Measurements from ENCODE around the gene ENDOD1.

ENDOD1 gene

GRCh38 chr11:95086836-95087570 is 2.6 kb upstream of the ENDOD1 start:
- DNase-seq (ENCODE audit: insufficient read length, low spot score) = no peak
- FAIRE-seq = no peak

DNA sequence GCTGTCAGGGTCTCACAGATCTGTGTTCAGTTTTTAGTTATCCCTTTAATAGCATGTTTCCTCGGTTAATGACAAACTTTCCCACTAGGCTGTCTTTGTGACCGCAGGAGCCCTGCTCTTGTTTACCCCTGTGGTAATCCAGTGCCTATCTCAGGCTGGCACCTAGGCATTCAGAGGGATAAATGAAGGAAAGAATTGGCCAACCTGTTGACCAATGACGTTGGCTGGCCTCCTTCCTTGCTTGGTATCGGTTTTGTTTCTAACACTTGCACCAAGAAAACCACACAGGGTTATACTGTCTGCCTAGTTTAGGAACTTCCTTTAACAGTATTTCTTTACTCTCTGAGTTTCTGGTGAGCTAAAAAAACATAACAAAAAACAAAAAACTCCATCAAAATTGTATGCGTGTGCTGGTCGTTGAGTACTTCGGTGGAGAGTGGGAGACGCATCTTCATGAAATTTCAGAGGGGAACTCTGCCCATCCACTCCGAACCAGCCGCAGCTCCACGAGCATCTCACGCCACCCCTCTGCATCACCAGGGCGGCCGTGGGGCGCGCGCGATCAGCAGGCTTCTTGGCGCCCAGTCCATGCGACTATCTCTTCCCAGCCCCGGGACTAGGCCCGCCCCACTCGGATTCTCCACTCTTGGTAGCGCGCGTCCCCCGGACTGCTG is 563 bp upstream of the ENDOD1 start:
- peak; percentile 88 for FAIRE-seq
- TF ChIP-seq PAX5 (IDR thresholded peaks at IDR 0.05; ENCODE audit: insufficient read depth, low read length, severe bottlenecking) = no peak
- TF ChIP-seq POLR2AphosphoS5 (IDR thresholded peaks at IDR 0.05; ENCODE audit: low read depth, low read length) = no peak
- no peak for TF ChIP-seq POU2F2 (IDR thresholded peaks at IDR 0.05; ENCODE audit: low read depth, low read length)
- no peak for TF ChIP-seq SPI1 (IDR thresholded peaks at IDR 0.05; ENCODE audit: low read depth, low read length)
- no peak for TF ChIP-seq POLR2A (IDR thresholded peaks at IDR 0.05; ENCODE audit: low read depth, low read length)
- TF ChIP-seq TAF1 (IDR thresholded peaks at IDR 0.05; ENCODE audit: low read depth, low read length) = no peak
- no peak for DNase-seq (ENCODE audit: insufficient read length, low spot score)

More at GRCh38 chr11:95086836-95087570, 2.6 kb upstream of the ENDOD1 start:
- no peak for TF ChIP-seq PAX5 (IDR thresholded peaks at IDR 0.05; ENCODE audit: insufficient read depth, low read length, severe bottlenecking)
- TF ChIP-seq TAF1 (IDR thresholded peaks at IDR 0.05; ENCODE audit: low read depth, low read length) = no peak
- TF ChIP-seq POLR2A (IDR thresholded peaks at IDR 0.05; ENCODE audit: low read depth, low read length) = no peak
- TF ChIP-seq POLR2AphosphoS5 (IDR thresholded peaks at IDR 0.05; ENCODE audit: low read depth, low read length) = no peak
- TF ChIP-seq POU2F2 (IDR thresholded peaks at IDR 0.05; ENCODE audit: low read depth, low read length) = no peak
- TF ChIP-seq SPI1 (IDR thresholded peaks at IDR 0.05; ENCODE audit: low read depth, low read length) = no peak

DNA sequence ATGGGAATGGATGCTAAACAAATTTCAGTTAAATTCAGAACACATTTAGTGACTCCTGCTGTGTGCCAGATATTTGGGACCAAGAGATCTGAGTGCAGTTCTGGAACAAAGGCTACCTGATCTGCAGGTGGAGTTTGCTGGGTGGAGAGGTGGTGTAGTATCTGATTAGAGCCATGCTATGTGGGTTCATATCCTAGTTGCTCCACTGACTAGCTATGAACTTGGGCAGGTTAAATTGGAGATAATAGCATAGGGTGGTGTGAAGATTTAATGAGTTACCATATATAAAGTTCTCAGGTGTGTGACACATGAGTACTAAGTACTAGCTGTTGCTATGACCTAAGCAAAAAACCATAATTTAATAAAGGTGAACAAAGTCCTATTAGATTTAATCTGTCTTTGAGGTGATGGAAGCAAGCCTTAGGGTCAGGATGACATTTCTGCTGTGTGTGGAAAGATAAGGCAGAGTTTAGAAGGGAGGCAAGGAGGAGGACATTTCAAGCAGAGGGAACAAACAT is 2.1 kb downstream of the ENDOD1 start:
- no peak for FAIRE-seq
- no peak for DNase-seq (ENCODE audit: insufficient read length, low spot score)
- TF ChIP-seq TAF1 (IDR thresholded peaks at IDR 0.05; ENCODE audit: low read depth, low read length) (no peak), POLR2A (IDR thresholded peaks at IDR 0.05; ENCODE audit: low read depth, low read length) (no peak), POLR2AphosphoS5 (IDR thresholded peaks at IDR 0.05; ENCODE audit: low read depth, low read length) (no peak), POU2F2 (IDR thresholded peaks at IDR 0.05; ENCODE audit: low read depth, low read length) (no peak), SPI1 (IDR thresholded peaks at IDR 0.05; ENCODE audit: low read depth, low read length) (no peak), PAX5 (IDR thresholded peaks at IDR 0.05; ENCODE audit: insufficient read depth, low read length, severe bottlenecking) (no peak)

DNA sequence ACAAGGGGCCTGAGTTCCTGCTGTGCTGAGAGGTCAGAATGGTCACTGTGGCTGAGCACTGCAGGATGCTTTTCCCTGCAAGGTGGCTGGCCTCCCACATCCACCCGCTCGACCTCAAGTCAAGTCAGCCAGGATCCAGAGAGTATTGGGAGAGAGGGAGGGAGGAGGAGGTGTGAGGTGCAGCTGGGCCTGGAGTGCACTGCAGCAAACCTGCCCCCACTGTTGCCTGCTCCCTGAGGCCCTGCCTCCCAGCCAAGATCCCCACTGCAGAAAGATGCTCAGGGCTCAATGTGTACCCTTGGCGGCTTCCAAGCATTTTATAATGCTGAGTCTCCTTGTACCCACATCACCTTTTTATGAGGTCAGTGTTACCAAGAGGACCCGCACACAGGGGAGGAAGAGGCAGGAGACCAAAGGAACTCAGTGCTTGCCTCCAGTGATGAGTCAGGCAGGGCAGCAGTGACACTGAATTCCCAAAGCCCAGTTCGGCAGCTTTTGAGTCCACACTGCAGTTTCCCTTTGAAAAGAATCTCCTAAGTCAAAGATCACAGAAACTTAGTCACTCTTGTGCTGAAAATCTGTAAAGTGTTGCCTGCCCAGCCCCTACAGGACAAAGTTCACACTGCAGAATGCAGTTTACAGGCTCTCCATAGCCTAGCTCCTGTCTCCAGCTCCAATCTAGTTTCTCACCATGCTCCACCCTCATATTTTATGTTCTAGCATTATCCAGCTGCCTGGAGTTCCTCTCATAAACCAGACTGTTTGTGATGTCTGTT is 3.1 kb downstream of the ENDOD1 start:
- DNase-seq (ENCODE audit: insufficient read length, low spot score) (no peak), FAIRE-seq (peak; percentile 74)
- TF ChIP-seq PAX5 (IDR thresholded peaks at IDR 0.05; ENCODE audit: insufficient read depth, low read length, severe bottlenecking) (no peak), POU2F2 (IDR thresholded peaks at IDR 0.05; ENCODE audit: low read depth, low read length) (no peak), TAF1 (IDR thresholded peaks at IDR 0.05; ENCODE audit: low read depth, low read length) (no peak), SPI1 (IDR thresholded peaks at IDR 0.05; ENCODE audit: low read depth, low read length) (no peak), POLR2AphosphoS5 (IDR thresholded peaks at IDR 0.05; ENCODE audit: low read depth, low read length) (no peak), POLR2A (IDR thresholded peaks at IDR 0.05; ENCODE audit: low read depth, low read length) (no peak)

DNA sequence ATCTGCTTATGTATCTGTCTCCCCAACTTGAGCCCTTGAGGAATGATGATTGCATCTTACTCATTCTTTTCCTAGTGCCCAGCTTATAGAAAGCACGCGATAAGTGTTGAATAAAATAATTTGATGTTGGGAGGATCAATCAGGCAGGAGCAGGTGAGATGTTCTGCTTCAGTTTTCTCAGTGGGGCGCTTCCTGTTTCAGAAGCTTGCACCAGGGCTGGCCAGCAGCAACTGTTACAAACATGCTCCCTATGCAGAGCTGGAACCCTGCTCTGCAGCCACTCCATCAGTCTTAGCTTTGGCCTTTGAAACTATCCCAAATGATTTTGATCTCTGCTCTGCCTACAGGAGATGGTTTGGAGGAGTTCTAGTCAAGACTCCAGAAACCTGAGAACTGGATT is 3.9 kb downstream of the ENDOD1 start:
- DNase-seq (ENCODE audit: insufficient read length, low spot score) = no peak
- FAIRE-seq = peak; percentile 47
- TF ChIP-seq POLR2AphosphoS5 (IDR thresholded peaks at IDR 0.05; ENCODE audit: low read depth, low read length) = no peak
- peak; percentile 78 for TF ChIP-seq SPI1 (IDR thresholded peaks at IDR 0.05; ENCODE audit: low read depth, low read length)
- no peak for TF ChIP-seq POU2F2 (IDR thresholded peaks at IDR 0.05; ENCODE audit: low read depth, low read length)
- no peak for TF ChIP-seq TAF1 (IDR thresholded peaks at IDR 0.05; ENCODE audit: low read depth, low read length)
- TF ChIP-seq PAX5 (IDR thresholded peaks at IDR 0.05; ENCODE audit: insufficient read depth, low read length, severe bottlenecking) = no peak

DNA sequence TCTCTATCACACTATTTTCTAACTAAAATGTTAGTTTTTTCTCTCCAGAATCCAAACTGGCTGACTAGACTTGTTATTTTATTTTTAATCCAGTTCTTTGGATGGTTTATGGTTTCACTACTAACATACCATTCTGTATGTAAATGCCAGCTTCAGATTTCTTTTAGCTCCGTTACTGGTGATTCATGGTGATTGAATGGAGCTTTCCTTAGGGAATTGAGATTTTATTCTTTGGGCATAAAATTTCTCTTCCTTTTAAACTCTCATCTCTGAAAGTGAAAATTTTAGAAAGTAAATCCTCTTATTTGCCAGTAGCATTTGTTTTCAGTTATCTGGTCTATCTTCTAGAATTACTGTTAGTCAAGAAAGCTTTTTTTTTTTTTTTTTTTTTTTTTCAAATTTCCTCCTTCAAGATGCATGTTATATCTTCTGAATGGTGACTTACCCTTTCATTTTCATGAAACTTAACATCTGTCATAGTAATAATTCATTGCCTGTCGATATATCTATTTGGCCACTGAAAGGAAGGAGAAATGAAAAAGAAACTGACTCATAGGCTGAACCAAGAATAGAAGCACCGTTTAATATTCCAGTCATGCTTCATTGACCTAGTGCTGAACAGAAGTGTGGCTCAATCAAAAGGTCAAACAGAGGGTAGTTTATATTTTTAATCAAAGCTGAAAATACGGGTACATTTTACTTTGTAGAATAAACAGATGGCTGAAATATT is 6.4 kb downstream of the ENDOD1 start:
- FAIRE-seq (peak; percentile 28), DNase-seq (ENCODE audit: insufficient read length, low spot score) (no peak)
- TF ChIP-seq PAX5 (IDR thresholded peaks at IDR 0.05; ENCODE audit: insufficient read depth, low read length, severe bottlenecking) (peak; percentile 96), SPI1 (IDR thresholded peaks at IDR 0.05; ENCODE audit: low read depth, low read length) (peak; percentile 73), POU2F2 (IDR thresholded peaks at IDR 0.05; ENCODE audit: low read depth, low read length) (no peak), POLR2A (IDR thresholded peaks at IDR 0.05; ENCODE audit: low read depth, low read length) (no peak)

DNA sequence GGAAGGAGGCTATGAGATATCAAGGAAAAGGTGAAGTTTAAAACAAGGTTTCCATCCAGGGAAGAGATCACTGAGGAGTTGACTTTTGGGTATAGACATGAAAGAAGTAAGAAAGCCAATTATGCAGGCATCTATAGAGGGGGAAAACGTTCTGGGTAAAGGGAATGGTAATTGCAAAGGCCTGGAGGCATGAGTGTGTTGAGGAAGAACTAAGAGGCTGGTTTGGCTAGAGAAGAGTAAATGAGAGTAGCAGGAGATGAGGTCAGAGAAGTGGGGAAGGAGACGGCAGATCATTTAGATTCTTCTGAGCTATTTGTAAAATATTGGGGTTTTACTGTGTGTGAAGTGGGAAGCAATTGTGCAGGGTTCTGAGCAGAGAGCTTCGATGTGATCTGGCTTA is 7.6 kb downstream of the ENDOD1 start:
- FAIRE-seq (no peak), DNase-seq (ENCODE audit: insufficient read length, low spot score) (no peak)
- TF ChIP-seq TAF1 (IDR thresholded peaks at IDR 0.05; ENCODE audit: low read depth, low read length) = no peak
- TF ChIP-seq PAX5 (IDR thresholded peaks at IDR 0.05; ENCODE audit: insufficient read depth, low read length, severe bottlenecking) = no peak
- no peak for TF ChIP-seq POU2F2 (IDR thresholded peaks at IDR 0.05; ENCODE audit: low read depth, low read length)
- no peak for TF ChIP-seq POLR2A (IDR thresholded peaks at IDR 0.05; ENCODE audit: low read depth, low read length)
- TF ChIP-seq POLR2AphosphoS5 (IDR thresholded peaks at IDR 0.05; ENCODE audit: low read depth, low read length) = no peak
- no peak for TF ChIP-seq SPI1 (IDR thresholded peaks at IDR 0.05; ENCODE audit: low read depth, low read length)

- TF ChIP-seq POU2F2 (IDR thresholded peaks at IDR 0.05; ENCODE audit: low read depth, low read length) = no peak
- TF ChIP-seq SPI1 (IDR thresholded peaks at IDR 0.05; ENCODE audit: low read depth, low read length) = no peak
- no peak for TF ChIP-seq PAX5 (IDR thresholded peaks at IDR 0.05; ENCODE audit: insufficient read depth, low read length, severe bottlenecking)
- no peak for TF ChIP-seq TAF1 (IDR thresholded peaks at IDR 0.05; ENCODE audit: low read depth, low read length)
- no peak for TF ChIP-seq POLR2A (IDR thresholded peaks at IDR 0.05; ENCODE audit: low read depth, low read length)
- TF ChIP-seq POLR2AphosphoS5 (IDR thresholded peaks at IDR 0.05; ENCODE audit: low read depth, low read length) = no peak
- DNase-seq (ENCODE audit: insufficient read length, low spot score) = no peak
- FAIRE-seq = no peak
Observed at GRCh38 chr11:95098826-95099225, 9.2 kb downstream of the ENDOD1 start.

Measured in GM12891 (cell line).